ENCODE results near the gene TMEM59L.
A peak's percentile ranks its signal among the peaks of the same experiment; 100 is the strongest.
"Not testable (repeated sequence)": the region's sequence is repeated elsewhere in the genome, so short reads cannot be mapped to it uniquely, and the experiment has no call there.

TMEM59L gene

DNA sequence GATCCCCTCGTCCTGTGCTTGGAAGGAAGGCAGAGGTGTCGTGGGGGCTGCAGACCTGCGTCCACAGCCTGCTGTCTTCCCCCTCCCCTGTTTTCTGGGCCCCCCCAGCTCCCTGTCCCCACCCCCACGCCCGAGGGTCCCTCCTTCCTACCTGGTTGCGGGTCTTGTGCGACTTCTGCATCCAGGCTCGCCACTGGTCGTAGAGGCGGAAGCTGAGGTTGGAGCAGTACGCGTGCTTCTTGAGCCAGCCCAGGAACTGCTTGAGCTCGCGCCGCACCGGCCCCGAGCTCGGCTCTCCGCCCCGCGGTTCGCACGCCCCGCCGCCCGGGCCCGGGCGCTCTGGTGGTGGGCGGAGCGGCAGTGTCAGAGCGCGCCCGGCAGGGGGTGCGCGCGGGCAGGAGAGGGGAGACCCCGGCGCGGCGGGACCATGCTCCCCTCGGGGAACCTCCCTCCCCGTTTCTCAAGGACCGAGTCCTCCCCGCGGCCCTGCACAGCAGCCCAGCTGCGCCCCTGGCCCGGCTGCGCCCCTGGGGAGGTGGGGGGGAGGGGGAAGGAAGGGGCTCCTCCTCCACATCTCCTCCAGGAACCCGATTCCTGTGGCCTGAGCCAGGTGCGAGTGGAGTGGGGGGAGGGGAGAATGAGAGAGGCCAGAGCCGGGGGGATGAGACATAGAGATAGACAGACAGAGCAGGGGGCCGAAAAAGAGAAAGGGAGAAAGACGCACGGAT lies 18.4 kb upstream of the TMEM59L start:
- DNase-seq: peak in 1 of 2 experiments; percentile 32

DNA sequence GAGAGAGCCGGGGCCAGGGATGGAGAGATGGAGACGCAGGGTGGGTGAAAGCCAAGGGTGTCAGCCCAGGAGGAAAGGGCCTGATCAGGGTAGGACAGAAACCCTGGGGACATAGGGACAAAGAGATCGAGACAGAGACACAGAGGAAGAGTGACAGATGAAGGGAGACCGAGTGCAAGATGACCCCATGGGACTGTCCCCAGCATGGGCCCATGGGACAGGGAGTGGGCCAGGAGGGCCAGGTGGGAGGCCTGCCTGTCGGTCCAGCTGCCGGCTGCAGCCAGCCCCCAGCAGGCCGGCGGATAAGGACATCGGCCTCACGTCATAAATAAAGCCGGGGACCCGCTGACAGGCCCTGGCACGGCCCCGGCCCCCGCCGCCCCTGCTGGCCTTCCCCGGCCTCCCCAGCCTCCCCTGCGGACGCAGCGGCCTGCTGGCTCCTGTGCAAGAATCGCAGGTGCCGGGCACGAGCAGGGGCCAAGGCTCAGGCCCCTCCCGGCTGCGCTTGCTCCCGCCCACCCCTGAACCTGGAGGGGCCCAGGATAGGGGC lies 17.8 kb upstream of the TMEM59L start:
- no peak for DNase-seq

DNA sequence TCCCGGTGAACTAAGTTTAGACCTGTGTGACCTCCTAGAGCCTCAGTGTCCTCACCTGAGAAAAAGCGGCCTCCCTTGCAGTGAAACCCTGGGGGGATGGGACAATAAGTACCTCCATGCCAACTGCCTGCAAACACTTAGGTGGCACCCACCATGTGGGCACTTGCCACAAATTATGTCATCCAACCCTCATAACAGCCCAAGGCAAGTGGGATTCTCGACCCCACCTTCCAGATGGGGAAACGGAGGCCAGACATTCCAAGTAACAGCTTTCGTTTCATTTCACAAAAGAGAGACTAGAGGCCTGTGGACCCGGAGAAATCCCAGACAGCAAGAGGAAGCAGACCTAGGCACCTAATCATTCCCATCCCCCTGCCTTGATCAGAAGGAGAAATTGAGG lies 17.2 kb upstream of the TMEM59L start:
- no peak for DNase-seq

DNA sequence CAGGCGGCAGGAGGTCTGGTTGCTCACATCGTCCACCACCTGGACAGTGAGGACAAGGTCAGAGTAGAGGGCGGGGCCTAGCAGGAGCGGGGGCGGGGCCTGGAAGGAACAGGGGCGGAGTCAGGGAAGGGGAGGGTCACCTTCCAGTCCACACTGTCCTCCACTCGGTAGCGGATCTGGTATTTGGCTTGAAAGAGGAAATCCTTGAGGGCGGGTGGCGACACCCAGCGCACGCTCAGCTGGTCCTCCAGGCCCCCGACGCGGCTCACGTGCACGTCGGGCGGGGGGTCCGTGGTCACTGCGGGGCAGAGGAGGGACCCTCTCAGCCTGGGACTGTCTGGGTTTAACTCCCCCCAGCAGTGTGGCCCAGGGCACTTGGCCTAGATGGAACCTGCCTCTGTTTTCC lies 15.9 kb upstream of the TMEM59L start:
- peak in 1 of 2 experiments; percentile 16 for DNase-seq

DNA sequence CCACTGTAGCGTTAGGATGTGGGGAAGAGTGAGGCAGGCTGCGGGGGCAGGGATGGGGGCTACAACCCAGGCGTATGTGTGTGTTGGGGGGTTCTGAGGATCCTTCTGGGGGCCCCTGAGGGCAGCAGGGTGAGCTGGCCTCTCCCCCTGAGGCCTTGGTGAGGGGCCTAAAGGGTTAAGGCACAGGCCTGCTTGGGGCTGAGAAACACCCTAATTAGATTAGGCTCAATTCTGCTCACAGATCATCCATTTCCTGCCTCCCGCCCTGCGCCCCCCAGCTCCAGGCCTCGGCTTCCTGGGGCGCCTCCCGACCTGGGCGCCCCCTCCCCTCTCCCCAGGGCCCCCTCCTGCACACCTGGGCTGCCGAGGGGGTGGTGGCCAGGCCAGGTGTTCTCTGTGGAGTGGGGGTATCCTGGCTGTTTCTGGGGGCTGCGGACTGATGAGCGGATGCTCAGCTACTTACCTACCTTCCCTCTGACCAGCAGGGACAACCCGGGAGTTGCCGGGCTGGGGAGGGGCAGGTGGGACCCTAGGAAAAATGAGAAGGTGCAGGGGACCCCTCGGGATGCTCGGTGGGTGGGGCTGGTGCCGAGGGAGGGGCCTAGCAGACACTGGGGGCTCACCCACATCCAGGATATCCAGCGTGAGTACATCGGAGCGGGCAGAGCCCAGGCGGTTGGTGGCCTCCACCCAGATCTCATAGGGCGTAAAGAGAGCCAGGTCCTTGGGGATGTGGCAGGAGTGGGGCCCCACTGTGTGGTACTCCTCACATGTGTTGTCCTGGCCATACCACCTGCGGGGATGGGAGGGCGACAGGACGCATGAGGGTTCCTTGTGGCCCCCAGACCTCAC lies 14.6 kb upstream of the TMEM59L start:
- no peak for DNase-seq

DNA sequence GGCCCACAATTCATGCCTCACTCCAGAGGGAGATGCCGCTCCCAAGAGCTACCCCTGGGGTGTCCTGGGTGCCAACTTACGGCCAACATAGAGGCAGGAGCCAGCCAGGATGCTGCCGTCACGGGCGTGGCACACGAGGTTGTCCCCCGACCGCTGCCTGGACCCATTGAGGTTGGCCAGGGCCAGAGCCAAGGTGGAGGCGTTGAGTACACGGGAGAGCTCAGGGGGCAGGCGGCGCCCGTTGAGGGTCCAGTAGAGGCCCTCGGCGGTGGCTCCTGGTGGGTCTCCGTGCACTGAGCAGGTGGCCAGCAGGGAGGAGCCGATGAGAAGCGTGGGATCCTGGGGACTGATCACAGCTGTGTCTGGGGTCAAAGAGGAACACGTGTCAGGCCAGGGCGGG lies 13.2 kb upstream of the TMEM59L start:
- DNase-seq: no peak

DNA sequence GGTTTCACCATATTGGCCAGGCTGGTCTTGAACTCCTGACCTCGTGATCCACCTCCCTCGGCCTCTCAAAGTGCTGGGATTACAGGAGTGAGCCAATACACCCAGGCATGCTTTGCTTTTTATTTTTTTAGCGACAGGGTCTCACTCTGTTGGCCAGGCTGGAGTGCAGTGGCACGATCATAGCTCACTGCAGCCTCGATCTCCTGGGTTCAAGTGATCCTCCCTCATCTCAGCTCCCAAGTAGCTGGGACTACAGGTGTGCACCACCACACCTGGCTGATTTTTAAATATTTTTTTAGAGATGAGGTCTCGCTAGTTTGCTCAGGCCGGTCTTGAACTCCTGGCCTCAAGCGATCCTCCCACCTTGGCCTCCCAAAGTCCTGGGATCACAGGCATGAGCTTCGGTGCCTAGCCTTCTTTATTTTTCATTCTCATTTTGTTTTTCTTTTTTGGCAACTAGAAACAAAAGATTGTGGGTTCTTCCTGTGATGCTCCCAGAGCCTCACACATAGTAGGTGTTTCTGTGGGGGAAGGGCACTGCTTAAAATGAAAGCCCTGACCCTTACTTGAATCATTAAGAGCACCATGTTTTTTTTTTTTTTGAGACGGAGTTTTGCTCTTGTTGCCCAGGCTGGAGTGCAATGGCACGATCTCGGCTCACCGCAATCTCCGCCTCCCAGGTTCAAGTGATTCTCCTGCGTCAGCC lies 11.8 kb upstream of the TMEM59L start:
- not testable (repeated sequence) for DNase-seq

DNA sequence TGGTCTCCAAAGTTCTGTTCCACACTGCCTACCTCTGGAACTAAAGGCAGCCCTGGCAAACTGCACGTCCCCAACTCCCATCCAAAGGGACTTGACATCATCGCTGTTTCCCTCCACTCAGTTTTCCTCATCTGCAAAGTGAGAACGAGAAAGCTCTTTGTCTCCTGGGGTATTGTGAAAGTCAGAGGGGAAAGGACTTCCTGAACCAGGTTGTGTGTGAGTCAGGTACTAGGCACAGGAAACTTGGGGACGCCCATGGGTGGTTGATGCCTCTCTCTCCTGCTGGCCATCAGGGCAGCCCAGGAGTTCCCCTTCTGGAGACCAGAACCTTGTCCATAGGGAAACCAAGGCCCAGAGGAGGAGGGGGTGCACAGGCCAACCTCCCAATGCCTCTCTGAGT lies 10.8 kb upstream of the TMEM59L start:
- no peak for DNase-seq

DNA sequence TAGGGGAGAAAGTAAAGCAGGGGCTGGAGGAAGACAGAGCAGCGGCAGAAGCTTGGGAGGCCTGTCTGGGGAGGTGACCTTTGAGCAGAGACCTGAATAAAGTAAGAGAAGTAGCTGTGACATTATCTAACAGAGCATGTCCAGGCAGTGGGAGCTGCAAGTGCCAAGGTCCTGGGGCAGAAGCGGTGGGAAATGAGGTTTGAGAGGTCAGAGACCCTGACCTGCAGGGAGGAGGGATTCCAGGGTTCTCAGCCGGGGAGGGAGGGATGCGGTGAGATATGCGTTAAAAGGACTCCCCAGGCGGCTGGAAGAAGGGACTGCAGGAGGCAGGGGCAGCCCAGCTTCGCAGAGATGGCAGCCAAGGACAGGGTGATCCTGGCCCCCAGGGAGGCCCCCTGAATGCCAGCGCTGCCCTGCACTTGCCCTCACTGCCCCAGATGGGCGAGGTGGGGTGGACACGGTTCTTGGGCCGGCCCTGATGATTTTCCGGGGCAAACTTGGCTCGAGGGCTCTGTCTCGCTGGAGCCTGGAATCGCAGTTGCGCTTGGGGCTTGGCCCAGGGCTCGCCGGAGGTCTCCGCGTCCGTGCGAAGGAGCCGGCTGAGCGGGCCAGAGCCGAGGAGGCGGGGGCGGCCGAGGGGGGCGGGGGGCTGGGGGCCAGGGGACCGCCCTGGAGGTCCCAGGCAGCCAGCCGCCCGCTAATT lies 9.3 kb upstream of the TMEM59L start:
- no peak for DNase-seq

DNA sequence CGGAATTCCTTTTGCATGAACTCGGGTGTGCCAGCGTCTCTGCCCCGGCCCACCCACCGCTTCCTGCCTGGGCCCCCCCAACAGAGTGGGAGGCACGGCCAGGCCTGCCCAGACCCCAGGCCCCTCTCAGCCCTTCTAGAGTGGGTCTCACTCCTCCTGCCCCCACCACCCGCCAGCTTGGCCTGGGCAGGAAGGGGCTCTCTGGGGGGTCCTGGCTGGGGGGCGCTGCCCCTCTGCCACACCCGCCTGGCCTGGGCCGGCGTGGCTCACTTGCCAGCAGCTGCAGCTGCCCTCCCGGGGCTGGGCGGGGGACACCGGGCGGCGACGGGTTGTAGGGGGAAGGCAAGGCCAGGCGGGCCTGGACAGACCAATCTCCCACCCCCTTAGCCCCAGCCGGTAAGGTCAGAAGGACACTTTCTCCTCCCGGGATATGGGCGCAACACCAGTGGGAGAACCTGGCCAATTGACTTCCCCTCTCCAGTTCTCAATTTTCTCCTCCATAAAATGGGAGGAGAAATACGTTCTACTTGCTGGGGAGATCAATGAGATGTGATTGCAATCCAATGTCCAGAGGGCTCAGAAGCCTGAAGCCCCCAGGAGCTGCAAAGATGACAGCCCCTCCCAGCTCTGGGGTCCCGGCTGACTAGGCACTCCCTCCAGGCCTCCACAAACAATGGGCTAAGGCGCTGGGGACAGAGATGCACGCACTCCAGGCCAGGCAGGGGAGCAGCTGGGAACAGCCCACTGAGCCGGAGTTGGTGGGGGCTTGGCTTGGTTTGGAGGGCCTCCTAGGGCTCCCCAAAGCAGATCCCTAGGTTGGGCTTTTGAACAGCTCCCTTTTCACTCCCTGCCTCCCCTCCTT lies 8.5 kb upstream of the TMEM59L start:
- DNase-seq: no peak

DNA sequence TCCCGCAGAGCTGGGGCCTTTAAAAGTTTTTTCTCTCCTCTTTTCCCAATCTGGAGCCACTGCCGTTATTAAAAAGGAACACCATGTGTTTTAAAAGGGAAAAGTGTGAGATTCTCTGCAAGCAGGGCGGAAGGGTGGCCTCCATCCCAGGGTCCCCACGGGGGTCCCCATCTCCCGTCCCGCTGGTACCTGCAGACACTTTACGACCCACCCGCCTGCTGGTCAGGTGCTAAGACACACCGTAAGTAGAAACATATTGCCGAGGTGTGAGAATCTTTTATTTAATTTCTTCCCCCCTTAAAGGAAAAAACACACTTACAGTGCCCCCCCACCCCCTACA lies 7.9 kb upstream of the TMEM59L start:
- DNase-seq: no peak

DNA sequence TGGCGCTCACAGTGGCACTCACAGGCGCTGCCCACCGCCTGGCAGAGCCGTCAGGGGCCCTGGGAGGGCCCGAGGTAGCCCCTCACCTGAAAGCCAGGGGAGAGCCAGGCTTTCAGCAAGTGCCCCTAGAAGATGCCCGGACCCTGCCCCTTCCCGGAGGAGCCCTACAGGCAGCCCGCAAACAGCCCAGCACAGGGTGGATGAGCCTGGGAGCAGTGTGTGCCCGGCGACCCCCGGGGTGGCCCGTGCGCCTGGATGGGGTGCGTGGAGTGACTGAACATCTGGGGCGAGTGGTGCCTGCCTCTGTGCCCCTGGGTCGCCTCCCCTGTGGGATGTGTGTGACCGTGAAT lies 7.5 kb upstream of the TMEM59L start:
- DNase-seq: no peak

DNA sequence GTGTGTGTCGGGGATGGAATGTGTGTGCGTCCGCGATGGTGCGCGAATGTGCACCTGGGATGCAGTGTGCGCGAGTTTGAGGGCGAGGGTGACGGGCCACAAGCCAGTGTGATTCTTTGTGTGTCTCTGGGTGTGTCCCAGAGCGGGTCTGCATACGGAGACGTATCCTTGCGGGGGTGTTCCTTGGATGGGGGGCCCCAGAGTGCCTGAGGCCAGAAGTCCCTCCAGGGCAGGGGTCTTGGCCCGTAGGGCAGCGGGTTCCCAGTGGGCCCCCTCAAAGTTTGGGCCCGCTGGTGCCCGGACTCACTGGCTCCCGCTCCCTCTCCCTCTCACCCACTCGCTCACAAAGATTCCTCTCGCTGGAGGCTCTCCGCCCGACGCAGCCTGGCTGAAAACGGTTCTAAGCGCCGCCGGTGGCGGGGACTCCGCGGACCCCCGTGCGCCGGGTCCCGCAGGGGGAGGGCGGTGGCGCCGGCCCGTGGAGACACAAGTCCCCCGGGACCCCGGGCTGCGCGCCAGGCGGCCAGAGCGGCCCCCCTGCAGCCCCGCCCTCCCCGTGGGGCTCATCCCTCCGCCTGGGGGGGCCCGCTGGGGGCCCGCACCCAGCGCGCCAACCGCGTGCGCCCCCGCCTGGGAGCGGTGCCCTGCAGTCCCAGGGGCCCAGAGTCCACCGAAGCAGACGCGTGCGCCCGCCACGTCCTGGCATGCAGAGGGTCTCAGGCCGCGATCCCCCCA lies 7.0 kb upstream of the TMEM59L start:
- no peak for DNase-seq

DNA sequence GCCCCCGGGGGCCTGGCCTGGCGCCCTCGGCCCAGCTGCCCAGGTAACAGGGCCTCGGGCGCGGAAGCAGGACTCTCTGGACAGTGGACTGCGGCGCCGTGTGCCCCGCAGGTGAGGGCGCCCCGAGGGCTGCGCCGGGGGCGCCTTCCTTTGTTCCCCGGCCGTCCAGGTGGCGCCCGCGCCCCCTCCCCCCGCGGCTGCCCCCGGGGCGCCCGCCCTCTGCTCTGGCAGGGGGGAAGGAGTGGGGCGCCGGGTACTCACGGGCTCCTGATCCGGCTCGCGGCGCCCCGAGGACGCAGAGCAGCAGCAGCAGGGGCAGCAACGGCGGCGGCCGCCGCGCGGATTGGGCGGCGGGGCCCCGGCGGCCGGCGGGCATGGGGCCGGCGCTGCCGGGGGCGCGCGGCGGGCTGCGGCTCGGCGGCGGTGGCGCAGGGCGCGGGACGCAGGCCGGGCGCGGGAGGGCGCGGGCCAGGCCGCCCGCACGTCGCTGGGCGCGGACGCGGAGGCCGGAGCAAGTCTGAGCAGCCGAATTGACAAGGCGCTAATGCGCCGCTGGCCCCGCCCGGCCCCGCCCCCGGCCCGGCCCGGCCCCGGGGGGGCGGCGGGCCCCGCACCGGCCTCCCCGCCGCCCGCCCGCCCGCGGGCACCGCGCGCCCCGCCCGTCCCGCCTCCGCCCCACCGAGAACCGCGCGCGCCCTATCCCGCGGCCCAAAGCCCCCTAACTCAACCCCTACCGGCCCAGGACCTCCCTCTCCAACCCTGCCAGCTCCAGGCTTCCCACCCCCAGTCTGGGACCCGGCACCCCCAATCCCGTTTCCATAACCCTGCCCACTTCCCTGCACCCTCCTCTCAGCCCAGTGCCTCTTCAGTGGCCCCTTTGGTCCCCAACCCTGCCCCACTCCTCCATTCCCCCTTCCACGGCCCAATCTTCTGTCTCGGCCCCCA lies 6.1 kb upstream of the TMEM59L start, which contains the start of gene CRLF1:
TSS of gene CRLF1 (minus strand) at position 519 of the 945 bp plus-strand sequence. CDS start at position 376, 143 bp downstream.
- DNase-seq: no peak

DNA sequence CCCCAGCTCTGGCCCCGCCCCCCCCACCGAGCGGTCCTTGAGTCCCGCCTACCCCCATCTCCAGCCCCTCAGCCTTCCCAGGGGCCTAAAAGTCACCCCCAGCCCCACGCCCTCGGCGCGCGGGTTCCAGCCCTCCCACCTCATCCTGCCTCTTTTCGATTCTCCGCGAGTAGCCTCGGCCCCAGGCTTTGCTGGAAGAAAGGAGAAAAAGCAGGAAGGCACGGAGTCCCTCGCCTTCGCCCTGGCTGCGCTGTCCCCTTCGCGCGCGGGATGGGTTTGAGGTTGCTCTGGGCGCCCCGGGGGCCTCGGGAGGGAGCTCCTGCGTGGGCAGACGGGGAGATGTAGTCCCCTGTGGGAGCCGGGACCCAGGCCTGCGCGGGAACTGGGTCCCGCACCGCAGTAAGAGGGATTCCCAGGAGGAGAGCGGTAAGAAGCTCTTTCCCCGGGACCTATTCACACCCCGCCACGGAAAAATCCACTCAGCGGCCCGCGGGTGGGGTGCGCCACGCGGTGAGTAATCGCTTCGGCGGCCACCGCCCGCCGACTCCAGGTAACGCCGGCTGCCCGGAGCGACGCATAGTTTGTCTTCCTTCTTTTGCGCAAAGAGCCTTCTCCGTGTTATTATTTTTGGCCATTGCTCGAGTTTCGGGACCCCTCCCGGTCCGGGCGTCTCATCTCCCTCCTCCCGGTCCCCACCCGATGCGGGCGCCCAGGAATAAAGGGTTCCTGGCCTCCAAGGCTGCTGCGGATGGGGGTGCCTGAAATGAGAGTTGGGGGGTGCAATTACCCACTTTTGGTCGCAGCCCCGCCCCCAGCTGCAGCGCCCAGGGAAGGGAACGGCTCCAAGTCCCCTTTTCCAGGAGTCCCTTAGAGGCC lies 5.2 kb upstream of the TMEM59L start:
- DNase-seq: no peak

DNA sequence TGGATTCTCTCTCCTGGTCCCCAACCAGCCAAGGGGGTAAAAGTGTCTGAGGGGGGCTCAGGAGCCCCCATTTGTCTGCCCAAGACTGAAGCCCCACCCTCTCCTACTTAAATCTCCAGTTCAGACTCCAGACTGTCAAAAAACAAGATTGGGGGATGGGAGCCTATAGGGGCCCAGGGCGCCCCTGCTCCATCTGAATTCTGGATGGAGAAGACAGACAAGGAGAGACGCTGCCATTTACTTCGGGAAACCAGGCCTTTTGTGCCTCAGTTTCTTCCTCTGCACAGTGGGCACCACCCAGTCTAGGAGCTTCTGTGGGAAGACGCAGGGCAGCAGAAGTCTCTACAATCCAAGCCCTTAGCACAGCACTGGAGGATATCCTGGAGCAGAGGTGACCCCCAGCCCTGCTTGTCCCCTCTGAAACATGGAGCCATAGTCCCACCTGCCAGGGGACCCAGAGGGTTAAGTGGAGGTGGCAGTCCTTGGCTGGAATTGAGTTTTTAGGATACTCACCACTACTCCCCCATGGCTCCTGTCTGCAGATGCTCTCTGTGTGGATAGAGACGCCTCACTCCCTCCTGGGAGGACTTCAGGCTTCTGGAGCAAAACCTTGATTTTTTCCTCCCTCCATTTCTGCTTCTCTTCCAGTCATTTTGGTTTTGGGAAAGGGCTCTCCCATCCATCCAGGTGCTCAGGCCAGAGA lies 4.4 kb upstream of the TMEM59L start:
- no peak for DNase-seq

DNA sequence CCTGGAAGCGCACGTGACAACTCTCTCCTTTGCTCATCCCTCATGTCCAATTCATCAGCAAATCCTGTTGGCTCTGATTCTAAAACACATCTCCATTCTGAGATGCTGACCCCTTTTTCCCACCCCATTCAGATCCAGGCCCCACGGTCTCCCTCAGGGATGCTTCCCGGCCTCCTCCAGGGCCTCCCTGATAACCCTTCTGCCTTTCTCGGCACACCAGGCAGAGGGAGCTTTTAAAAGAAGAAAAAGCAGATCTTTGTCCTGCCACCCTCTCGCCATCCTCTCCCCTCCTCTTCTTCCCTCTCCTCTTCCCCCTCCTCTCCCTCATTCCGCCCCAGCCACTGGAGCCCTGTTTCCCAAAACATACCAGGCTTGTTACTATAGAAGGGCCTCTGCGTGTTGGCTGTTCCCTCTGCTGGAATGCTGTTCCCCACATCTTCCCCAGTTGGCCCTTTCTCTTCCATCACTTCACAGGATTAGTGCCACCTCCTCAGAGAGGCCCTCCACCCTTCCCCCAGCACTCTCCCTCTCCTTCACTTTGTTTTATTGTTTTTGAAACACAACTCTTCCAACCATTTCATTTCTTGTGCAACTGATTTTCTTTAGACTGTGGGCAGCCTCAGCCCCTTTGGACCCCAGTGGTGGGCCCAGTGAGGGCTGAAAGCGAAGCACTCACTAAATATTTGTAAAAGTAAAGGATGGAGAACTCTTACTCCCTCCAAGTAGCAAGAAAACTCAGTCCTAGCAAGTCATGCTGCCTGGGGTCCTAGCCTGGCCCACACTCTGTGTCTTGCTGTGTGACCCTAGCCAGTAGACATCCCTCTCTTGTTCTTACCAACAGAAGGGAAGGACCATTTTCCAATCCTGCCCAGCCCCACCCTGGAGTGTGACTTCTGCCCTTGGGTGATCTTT lies 3.6 kb upstream of the TMEM59L start:
- no peak for DNase-seq
